Pancreas (tissue), 10 donors: ENCODE measurements around the gene ID2. TPM values are rescaled to one million over a fixed set of nuclear protein-coding genes. Genes with fewer than 3 reads are reported as not detected.

Source experiments
- ATAC-seq, 4 donors: fragments of 200-7000 bp; cut with Tn5 transposase; one replicate each; pipeline versions ENCODE4 v1.8.0 to v1.9.1; 2020; ENCODE audit warnings: mild to moderate bottlenecking in 4 of 4, moderate library complexity in 4 of 4
- DNase-seq, 6 donors: peaks; one replicate each; pipeline ENCODE4 v3.0.0-alpha.2; 2020
- FAIRE-seq: peaks from 2 replicates; lab custom pipeline; 2012; peaks lifted over from hg19 to GRCh38; lab: Jason Lieb, UNC
- H3K27ac ChIP-seq, 4 donors: fragments of 200-600 bp; sonication (generic); 1 replicate in 3 of 4; 2 replicates in 1 of 4; pipeline versions ENCODE4 v1.5.0 to v1.8.0; 2020
- H3K27me3 ChIP-seq, 4 donors: fragments of 200-600 bp; one replicate each; pipeline ENCODE4 v1.8.0; 2021
- H3K36me3 ChIP-seq, 3 donors: fragments of 200-600 bp; sonication (generic) in 1 of 3; one replicate each; pipeline versions ENCODE4 v1.5.0 to v1.8.0; 2020 to 2021
- H3K4me1 ChIP-seq, 3 donors: fragments of 200-600 bp; one replicate each; pipeline ENCODE4 v1.8.0; 2021
- H3K4me3 ChIP-seq, 4 donors: fragments of 200-600 bp; sonication (generic) in 2 of 4; one replicate each; pipeline versions ENCODE4 v1.5.0 to v1.8.0; 2020 to 2021
- H3K9me3 ChIP-seq, 4 donors: fragments of 200-600 bp; one replicate each; pipeline ENCODE4 v1.8.0; 2021
- CTCF ChIP-seq, 4 donors: fragments of 200-600 bp; sonication (generic) in 3 of 4; IDR thresholded peaks; one replicate each; pipeline versions ENCODE4 v1.5.0 to v1.8.0; 2021; ENCODE audit warnings: antibody characterized with exemption in 4 of 4
- WGBS, 2 donors: extraction: QIAGEN DNeasy Blood & Tissue Kit; methylation state at CpG; one replicate each; pipeline ENCODE4 v1.1.7; 2013; 5-methylcytosine and 5-hydroxymethylcytosine counted together
- intact Hi-C, 3 donors: fragments of 100-400 bp; cut with DNase I; formaldehyde crosslinking; loops; one replicate each; pipeline versions ENCODE4 v1.11.1 to v1.14.2; 2022
- polyA plus RNA-seq, 2 donors: library from polyadenylated mRNA; stranded (reverse); fragments of 200-250 nt; gene quantifications; one replicate each; pipeline ENCODE4 v1.2.3, GENCODE V29; 2013
- total RNA-seq, 6 donors: library from RNA; stranded (reverse); fragmentation: NEBNext Ultra II Directional in 4 of 6; extraction: Animal tissue kit (Norgen Biotek cat#: 25700) in 4 of 6; gene quantifications; one replicate each; pipeline versions ENCODE4 v1.2.1 to v1.2.4, GENCODE V29; 2021 to 2023
- donor health status: healthy with polysubstance abuse.
- donor health status: DM: no; HTN: no; CAD: no; lungs with moderate emphysema.
- donor health status: DM: no; HTN: no; CAD: no.
- donor health status: control.
- donor health status: control.
- donor health status: Bipolar disorder and iron deficiency.
- donor health status: DM: yes; HTN: yes; CAD: no.
- donor health status: DM: no; HTN: no; CAD: no.
- donor health status: DM: no; HTN: no; CAD: no.
- donor health status: DM: yes; HTN: yes; CAD: no.

Gene ID2
- total and polyA plus RNA-seq, 8 donors, result 19.3 to 135 (median 30.1) TPM

GRCh38 chr2:8732601-8733000 lies 50.7 kb downstream of the ID2 start:
- H3K27me3 ChIP-seq, result no peaks in the 10 kb centered on the region
- no peak overlapping the region for H3K4me3 ChIP-seq
- peaks cover 6 to 40% (median 8%) of the 10 kb centered on the region in 3 donors for H3K36me3 ChIP-seq
- 98 to 100% methylated on average over 10 of the region's 10 CpGs for WGBS, 2 donors
- intact Hi-C loops, result no loop called here
- no peak for TF ChIP-seq CTCF (IDR thresholded peaks at IDR 0.05)
- ATAC-seq, result no peak
- DNase-seq, result no peak
- no peak for FAIRE-seq
- no peaks in the 10 kb centered on the region for H3K9me3 ChIP-seq
- no peak overlapping the region for H3K27ac ChIP-seq
- H3K4me1 ChIP-seq, result no peaks in the 10 kb centered on the region

Other genes starting within 250 kb of the ID2 start
- 10 to 100 TPM; 16.3 to 34.3 (median 18.8) TPM for gene KIDINS220, start 155.6 kb downstream of the ID2 start, total RNA-seq
- 10 to 100 TPM in 1 of 2 donors, 1 to 10 TPM in 1; 8.5 to 17.8 TPM for gene KIDINS220, start 155.6 kb downstream of the ID2 start, polyA plus RNA-seq